Gastrocnemius medialis (tissue), 4 donors: ENCODE measurements around the gene FYN. TPM values are rescaled to one million over a fixed set of nuclear protein-coding genes. Genes with fewer than 3 reads are reported as not detected.
A peak's percentile ranks its signal among the peaks of the same experiment; 100 is the strongest.
"Not testable (repeated sequence)": the region's sequence is repeated elsewhere in the genome, so short reads cannot be mapped to it uniquely, and the experiment has no call there.

ENCODE experiments used
- ATAC-seq, 2 donors: fragments of 150-250 bp; one replicate each; pipeline ENCODE4 v1.9.1; 2016
- DNase-seq, 2 donors: peaks; one replicate each; pipeline ENCODE4 v3.0.0-alpha.2; 2019
- H3K27ac ChIP-seq, 4 donors: fragments of 200-600 bp; sonication (generic); 1 replicate in 1 of 4; 2 replicates in 3 of 4; pipeline ENCODE4 v1.5.1; 2016 to 2018; ENCODE audit warnings: mild to moderate bottlenecking in 2 of 4, moderate library complexity in 1 of 4
- H3K27me3 ChIP-seq, 3 donors: fragments of 200-600 bp; sonication (generic) in 2 of 3; 1 replicate in 1 of 3; 2 replicates in 2 of 3; pipeline versions ENCODE4 v1.5.1 to v1.6.0; 2016 to 2019; ENCODE audit warnings: mild to moderate bottlenecking in 1 of 3, moderate library complexity in 1 of 3
- H3K36me3 ChIP-seq, 2 donors: fragments of 200-600 bp; sonication (generic) in 1 of 2; one replicate each; pipeline ENCODE4 v1.5.1; 2017 to 2018
- H3K4me1 ChIP-seq, 2 donors: fragments of 200-600 bp; sonication (generic) in 1 of 2; one replicate each; pipeline ENCODE4 v1.5.1; 2016 to 2017; ENCODE audit warnings: mild to moderate bottlenecking in 2 of 2
- H3K4me3 ChIP-seq, 4 donors: fragments of 200-600 bp; sonication (generic) in 3 of 4; 1 replicate in 1 of 4; 2 replicates in 3 of 4; pipeline ENCODE4 v1.5.1; 2016 to 2019; ENCODE audit warnings: mild to moderate bottlenecking in 2 of 4
- H3K9me3 ChIP-seq, 3 donors: fragments of 200-600 bp; sonication (generic) in 2 of 3; 1 replicate in 1 of 3; 2 replicates in 2 of 3; pipeline ENCODE4 v1.5.1; 2016 to 2019
- POLR2A ChIP-seq, 2 donors: fragments of 450-650 bp; IDR thresholded peaks; one replicate each; pipeline ENCODE4 v1.6.1; 2017; ENCODE audit warnings: antibody characterized with exemption in 2 of 2, mild to moderate bottlenecking in 2 of 2, moderate library complexity in 2 of 2
- in situ Hi-C, 4 donors: fragments of 200-750 bp; cut with MboI; loops; one replicate each; pipeline versions ENCODE4 v1.15.0 to v1.8.0; 2017; ENCODE audit warnings: low sequenced_read_pairs in 4 of 4
- intact Hi-C: fragments of 100-400 bp; cut with DNase I; formaldehyde crosslinking; loops from one replicate; pipeline ENCODE4 v1.15.1; 2023; ENCODE audit warnings: low total_unique reads
- total RNA-seq, 4 donors: library from RNA; depleted of rRNA; stranded (reverse); fragments of >200 nt; gene quantifications; one replicate each; pipeline versions ENCODE4 v1.1.0 to v1.2.3, GENCODE V29; 2016
- TF ChIP-seq, protein P1 (sequence below), 5 experiments: fragments of 450-650 bp in 3 of 5; fragments of 200-600 bp in 2 of 5; sonication (generic) in 2 of 5; IDR thresholded peaks in 4 of 5; conservative IDR thresholded peaks in 1 of 5; 1 replicate in 4 of 5; 2 replicates in 1 of 5; pipeline ENCODE4 v1.5.1; 2016 to 2019; ENCODE audit warnings: antibody characterized with exemption in 5 of 5, mild to moderate bottlenecking in 3 of 5, moderate library complexity in 3 of 5

The FYN gene
- total RNA-seq, 4 donors from 2014 or later, result 9.2 to 36.8 (median 17.0) TPM

DNA sequence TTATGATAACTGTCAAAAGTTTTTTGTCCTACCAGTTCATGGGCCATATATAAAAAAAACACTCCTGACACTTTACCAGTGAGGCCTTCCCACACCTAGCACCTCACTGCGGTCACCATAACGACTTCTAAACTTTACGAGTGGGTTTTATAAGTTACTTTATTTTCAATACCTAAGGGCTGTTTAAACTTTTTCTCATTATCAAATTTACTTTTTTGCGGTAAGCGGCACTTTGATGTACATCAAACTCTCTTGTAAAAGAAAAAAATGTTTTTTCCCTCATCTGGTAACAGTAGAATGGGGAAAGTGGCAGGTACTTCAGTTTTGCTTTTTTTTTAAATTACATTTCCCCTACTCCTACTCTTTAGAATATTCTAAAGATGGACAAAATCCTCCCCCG lies 36.2 kb downstream of the FYN start:
- ATAC-seq, result no peak
- TF ChIP-seq, protein P1, sequence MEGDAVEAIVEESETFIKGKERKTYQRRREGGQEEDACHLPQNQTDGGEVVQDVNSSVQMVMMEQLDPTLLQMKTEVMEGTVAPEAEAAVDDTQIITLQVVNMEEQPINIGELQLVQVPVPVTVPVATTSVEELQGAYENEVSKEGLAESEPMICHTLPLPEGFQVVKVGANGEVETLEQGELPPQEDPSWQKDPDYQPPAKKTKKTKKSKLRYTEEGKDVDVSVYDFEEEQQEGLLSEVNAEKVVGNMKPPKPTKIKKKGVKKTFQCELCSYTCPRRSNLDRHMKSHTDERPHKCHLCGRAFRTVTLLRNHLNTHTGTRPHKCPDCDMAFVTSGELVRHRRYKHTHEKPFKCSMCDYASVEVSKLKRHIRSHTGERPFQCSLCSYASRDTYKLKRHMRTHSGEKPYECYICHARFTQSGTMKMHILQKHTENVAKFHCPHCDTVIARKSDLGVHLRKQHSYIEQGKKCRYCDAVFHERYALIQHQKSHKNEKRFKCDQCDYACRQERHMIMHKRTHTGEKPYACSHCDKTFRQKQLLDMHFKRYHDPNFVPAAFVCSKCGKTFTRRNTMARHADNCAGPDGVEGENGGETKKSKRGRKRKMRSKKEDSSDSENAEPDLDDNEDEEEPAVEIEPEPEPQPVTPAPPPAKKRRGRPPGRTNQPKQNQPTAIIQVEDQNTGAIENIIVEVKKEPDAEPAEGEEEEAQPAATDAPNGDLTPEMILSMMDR (IDR thresholded peaks at IDR 0.05 in 4 of 5, conservative IDR thresholded peaks at IDR 0.05 in 1 of 5), result no peak
- H3K4me1 ChIP-seq, result peaks cover 0 to 5% of the 10 kb centered on the region in 2 donors

DNA sequence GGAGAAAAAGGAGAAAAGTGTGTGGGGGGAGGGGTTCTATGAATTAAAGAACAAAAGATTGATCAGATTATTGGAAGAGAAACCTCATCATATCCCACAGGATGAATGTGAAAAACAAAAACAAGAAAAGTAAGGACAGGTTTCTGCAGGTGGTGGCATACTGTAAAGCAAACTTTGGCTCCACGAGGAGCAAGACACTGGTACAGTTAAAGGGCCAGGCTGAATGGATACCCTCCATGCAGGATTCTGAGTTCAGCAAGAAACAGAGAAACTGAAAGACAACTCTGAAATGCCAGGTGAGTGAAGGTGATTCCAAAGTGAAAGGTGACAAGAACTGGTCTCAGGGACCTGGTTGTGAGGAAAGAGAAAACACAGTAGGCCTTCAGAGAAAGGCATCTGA lies 37.4 kb downstream of the FYN start:
- H3K27ac ChIP-seq, result no peak overlapping the region
- no peaks in the 10 kb centered on the region for H3K9me3 ChIP-seq
- H3K4me1 ChIP-seq, result peaks cover 0 to 5% of the 10 kb centered on the region in 2 donors
- H3K36me3 ChIP-seq, result no peaks in the 10 kb centered on the region
- H3K27me3 ChIP-seq, result no peaks in the 10 kb centered on the region
- intact Hi-C loops (no loop called here), in situ Hi-C loops (no loop called here)
- DNase-seq (no peak), ATAC-seq (no peak)
- no peak overlapping the region for H3K4me3 ChIP-seq
- TF ChIP-seq, protein P1 (IDR thresholded peaks at IDR 0.05 in 4 of 5, conservative IDR thresholded peaks at IDR 0.05 in 1 of 5), result no peak
- TF ChIP-seq POLR2A (IDR thresholded peaks at IDR 0.05), result no peak

More for the DNA sequence above, 36.2 kb downstream of the FYN start:
- no peaks in the 10 kb centered on the region for H3K9me3 ChIP-seq
- intact Hi-C loops, result no loop called here
- H3K27ac ChIP-seq, result no peak overlapping the region
- H3K36me3 ChIP-seq, result no peaks in the 10 kb centered on the region
- no peak for DNase-seq
- H3K4me3 ChIP-seq, result no peak overlapping the region
- H3K27me3 ChIP-seq, result no peaks in the 10 kb centered on the region
- in situ Hi-C loops, result no loop called here

DNA sequence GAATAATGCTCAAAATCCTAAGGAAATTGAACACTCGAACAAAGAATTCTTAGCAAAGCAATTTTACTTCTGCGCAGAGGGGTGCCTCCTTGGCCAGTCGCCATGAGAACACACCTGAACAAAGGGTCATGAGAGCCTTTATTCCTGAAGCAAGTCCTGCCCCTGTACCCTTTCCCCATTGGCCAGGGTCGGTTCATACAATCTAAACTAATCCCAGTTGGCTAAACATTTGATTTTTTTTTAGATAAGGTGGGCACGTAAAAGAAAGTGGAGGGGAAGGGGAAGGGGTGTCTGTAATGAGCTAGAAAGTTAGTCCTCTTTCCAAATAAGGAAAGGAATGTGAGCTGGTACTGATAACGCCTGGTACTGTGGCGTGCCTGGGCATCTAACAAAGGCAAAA lies 37.9 kb downstream of the FYN start:
- intact Hi-C loops, H3K36me3 ChIP-seq, H3K27me3 ChIP-seq, H3K4me3 ChIP-seq, H3K9me3 ChIP-seq, DNase-seq, H3K4me1 ChIP-seq, H3K27ac ChIP-seq, in situ Hi-C loops, ATAC-seq: not testable (repeated sequence)

DNA sequence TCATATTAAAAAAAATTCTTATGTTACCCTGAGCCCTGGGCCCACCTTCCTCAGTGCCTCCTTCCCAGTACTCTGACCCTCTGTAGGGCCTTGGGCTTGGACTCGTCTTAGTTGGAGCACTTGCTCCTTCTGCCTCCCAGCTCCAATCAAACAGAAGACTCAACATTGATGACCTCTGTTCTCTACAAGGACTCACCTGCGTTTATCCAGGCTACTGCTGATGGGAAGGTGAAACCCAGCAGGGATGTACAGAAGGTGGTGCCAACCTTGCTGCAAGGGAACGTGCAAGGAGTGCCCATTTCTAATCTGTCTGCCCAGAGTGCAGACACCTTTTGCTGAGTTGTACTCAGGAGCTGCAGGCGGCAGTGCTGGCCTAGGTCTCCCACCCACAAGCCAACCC lies 38.9 kb downstream of the FYN start:
- Histone ChIP-seq H3K4me1 (peaks cover 0 to 5% of the 10 kb centered on the region in 2 donors), H3K36me3 (no peaks in the 10 kb centered on the region), H3K4me3 (no peak overlapping the region), H3K9me3 (no peaks in the 10 kb centered on the region), H3K27me3 (no peaks in the 10 kb centered on the region), H3K27ac (no peak overlapping the region)
- intact Hi-C loops, result no loop called here
- TF ChIP-seq, protein P1 (IDR thresholded peaks at IDR 0.05 in 4 of 5, conservative IDR thresholded peaks at IDR 0.05 in 1 of 5), result no peak
- DNase-seq (no peak), ATAC-seq (no peak)
- in situ Hi-C loops, result no loop called here

DNA sequence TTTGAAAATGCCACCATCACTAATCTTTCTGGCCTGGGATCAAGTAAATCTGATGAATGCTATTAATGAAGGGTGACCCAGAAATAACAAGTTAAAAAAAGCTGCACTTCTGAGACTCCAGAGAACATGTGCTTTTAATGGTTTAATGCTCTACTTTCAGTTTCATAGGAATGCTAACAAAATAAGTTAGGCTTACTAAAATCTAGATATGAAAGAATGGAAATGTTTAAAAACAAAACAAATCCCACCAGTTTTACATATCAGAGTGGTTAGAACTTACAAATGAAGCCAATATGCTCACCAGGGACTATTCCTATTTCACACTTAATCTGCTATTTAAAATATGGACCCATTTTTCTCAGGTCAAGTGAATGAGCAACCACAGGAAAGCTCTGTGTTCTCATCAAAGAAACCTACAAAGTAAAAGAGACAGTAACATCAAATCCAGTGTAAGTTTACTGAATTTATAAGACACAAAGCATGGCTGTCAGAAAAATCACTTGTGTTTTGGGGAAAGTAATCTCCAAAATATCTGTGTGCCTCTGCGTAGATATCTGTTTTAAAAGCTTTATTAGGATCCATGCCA lies 40.3 kb downstream of the FYN start:
- H3K4me1 ChIP-seq, result no peaks in the 10 kb centered on the region
- no peak overlapping the region for H3K4me3 ChIP-seq
- in situ Hi-C loops (no loop called here), intact Hi-C loops (no loop called here)
- no peaks in the 10 kb centered on the region for H3K27me3 ChIP-seq
- no peak for DNase-seq
- H3K9me3 ChIP-seq, result no peaks in the 10 kb centered on the region
- no peaks in the 10 kb centered on the region for H3K36me3 ChIP-seq
- no peak for TF ChIP-seq POLR2A (IDR thresholded peaks at IDR 0.05)
- TF ChIP-seq, protein P1 (IDR thresholded peaks at IDR 0.05 in 4 of 5, conservative IDR thresholded peaks at IDR 0.05 in 1 of 5), result no peak
- no peak for ATAC-seq
- peak overlapping the region in 1 of 4 donors; percentile 5 for H3K27ac ChIP-seq
